ENCODE results near the gene SLK. TPM values are rescaled to one million over a fixed set of nuclear protein-coding genes. Genes with fewer than 3 reads are reported as not detected.
A peak's percentile ranks its signal among the peaks of the same experiment; 100 is the strongest.

Gene SLK
- total RNA-seq, 1 donor from 2014 or later: 49.0 TPM

GRCh38 chr10:103941801-103942200 is 25.1 kb upstream of the SLK start:
- DNase-seq (ENCODE audit: low read depth): no peak

DNA sequence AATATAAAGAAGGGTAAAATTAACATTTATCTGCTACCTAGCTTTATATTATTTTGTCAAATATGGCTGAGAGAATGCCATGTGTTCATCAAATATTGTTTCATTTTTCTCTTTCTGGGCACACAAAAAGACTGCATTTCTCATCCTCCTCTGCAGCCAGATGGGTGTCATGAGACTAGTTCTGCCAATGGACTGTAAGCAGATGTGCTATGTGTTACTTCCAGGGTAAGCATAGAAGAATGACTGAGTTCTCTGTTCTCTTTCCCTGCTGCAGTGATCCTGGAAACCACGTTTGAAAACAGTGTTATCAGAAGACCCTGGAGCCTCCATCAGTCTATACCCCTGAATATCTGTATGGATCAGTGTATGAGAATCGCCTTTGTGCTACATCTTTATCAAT is 24.1 kb upstream of the SLK start:
- DNase-seq (ENCODE audit: low read depth): no peak

DNA sequence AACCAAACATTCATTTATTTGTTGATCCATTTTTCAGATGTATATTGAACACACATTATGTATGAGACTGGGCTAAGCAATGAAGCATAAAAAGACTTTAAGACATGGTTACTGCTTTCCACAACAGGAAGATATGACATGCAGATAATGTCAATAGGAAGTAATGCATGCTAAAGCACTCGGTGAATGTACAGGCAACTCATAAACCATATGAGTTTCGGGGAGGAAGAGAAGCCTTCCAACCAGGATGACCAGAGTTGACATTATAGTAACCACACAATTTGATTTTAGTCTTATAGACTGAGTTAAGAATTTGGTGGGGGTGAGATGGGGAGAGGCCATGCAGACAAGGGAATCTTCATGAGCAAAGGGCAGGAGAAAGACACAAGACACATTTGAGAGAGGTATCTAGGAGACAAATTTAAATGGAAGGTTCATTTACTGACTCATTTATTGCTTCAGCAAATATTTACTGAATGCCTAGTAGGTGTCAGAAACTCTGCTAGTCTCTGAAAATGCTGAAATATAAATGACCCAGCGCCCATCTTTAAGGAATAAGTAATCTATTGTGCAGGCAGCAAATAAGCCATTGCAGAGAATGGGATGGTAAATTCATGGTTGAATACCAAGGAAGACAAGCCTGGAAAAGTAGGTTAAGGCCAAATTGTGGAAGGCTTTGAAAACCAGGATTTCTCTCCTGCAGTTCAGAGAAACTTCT is 19.0 kb upstream of the SLK start:
- no peak for DNase-seq (ENCODE audit: low read depth)

- peak; percentile 15 for DNase-seq (ENCODE audit: low read depth)
Measured at GRCh38 chr10:103949728-103950127, 17.2 kb upstream of the SLK start.

DNA sequence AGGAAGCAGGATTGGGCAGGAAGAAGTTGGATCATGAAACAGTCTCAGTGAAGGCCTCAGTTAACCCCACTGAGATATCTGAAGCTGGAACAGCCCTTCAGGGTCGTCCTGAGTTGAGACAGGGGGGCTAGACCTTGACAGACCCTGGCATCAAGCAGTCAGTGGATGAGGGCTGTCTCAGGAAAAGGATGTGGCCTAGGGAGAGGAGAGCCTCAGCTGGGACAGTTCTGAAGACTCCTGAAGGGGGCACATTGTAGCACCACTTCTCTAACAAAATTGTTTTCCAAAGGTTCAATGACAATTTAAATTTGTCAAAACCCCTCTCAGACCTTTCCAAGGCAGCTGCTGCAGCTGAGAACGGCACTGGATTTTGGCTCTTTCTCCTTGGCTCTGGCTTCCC is 15.8 kb upstream of the SLK start:
- DNase-seq (ENCODE audit: low read depth): no peak

DNA sequence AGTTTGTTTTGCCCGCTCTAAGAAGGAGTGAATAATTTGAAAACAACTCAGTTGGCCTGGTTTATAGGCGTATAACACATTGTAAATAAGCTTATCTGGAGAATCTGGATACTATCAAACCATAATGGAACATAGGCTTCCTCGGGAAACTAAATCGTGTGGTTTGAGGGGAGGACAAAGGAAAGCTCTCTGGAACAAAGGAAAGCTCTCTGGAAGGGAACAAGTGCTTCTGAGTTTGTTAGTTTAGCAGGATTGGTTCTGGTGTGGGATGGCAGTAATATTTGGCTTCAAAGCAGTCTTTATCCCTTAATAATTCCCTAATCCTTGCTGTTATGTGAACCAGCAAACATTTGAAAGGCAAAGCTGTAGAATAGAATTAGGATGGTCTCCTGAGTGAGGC is 15.0 kb upstream of the SLK start:
- no peak for DNase-seq (ENCODE audit: low read depth)

GRCh38 chr10:103954543-103954942 is 12.4 kb upstream of the SLK start:
- no peak for DNase-seq (ENCODE audit: low read depth)

DNA sequence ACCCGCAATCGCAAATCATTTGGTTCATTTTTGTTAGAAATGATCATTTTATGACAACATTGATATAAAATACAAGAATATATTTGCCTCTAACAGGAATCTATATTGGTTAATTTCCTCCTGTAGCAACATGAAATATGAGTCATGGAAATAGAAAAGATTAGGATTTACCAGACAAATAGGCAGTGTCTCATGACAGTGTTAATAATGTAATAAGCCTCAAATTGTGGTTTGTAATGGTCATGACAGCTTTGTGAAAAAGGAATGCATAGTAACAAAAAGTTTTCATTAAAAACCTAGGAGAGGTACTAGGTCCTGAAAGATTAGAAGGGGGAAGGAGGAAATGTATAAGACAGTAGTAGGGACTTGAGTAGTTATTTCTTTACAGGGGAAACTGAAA is 7.9 kb upstream of the SLK start:
- no peak for DNase-seq (ENCODE audit: low read depth)

GRCh38 chr10:103960103-103960502 is 6.8 kb upstream of the SLK start:
- no peak for DNase-seq (ENCODE audit: low read depth)

DNA sequence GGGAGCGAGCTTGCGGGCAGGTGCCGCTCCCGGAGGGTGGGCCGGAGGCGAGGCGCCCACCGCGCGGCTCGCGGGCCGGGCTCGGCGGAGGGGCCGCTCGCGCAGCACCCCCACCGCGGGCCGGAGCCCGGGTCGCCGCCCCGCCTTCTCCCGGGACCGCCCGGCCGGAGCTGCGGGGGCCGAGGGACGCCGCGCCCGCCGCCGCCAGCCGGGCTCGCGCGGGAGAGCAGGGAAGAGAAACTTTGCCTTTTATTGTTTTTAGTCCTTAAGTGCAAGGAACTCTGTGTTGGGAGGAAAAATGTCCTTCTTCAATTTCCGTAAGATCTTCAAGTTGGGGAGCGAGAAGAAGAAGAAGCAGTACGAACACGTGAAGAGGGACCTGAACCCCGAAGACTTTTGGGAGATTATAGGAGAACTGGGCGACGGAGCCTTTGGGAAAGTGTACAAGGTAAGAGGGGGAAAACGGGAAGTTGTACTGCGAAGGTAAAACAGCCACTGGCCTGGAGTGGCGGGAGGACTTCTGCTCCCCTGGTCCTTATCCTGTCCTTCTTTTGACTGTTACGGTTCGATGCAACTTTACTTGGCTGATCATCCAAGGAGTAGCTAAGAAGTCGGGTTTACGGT is 620 bp downstream of the SLK start:
- no peak for DNase-seq (ENCODE audit: low read depth)

DNA sequence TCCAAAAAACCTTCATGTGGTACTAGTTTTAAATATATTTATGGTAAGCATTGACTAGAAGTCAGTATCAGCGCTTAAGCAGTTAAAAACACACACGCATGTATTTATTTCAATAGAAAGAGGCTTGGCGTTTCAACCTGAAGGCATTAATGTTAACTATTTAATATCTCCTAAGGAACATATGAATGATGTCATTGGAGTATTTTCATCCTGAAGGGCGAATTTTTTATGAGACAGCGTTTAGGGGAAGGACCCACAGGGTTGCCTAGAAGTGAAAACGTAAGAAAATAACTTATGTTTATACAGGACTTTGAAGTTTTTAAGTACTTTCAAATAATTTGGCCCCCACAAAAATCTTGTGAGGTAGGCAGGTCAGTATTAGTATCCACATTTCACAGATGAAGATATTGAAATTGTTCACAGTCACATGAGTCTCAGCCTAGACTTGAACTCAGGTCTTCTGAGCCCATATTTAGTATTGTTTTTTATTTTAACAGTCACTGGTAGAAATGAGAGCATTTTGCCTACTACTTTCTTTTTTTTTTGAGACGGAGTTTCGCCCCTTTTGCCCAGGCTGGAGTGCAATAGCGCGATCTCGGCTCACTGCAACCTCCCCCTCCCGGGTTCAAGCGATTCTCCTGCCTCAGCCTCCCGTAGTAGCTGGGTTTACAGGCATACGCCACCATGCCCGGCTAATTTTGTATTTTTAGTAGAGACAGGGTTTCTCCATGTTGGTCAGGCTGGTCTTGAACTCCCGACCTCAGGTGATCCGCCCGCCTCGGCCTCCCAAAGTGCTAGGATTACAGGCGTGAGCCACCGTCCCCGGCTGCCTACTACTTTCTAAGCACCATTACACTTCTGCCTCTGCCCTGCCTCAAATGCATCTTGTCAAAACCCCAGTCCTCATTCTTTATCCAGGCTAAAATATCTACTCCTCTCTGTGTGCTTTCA is 1.8 kb downstream of the SLK start:
- no peak for DNase-seq (ENCODE audit: low read depth)

DNA sequence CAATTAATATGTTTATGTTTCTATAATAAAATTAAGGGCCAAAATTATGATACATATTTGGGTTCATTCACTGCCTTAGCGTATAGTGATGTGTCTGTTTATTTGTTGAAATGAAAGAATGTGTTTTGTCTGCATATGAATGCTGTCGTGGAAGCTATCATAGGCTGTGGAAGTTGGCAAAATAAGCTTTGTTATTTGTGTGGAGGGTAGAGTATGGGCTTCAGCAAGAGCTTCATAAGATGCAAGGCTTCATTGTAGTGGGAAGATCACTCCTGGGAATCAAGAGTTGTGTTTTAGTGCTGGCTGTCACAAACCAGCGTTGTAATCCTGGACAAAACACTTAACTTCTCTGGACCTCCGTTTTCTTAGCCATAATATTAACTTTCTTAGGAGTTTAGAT is 2.5 kb downstream of the SLK start:
- DNase-seq (ENCODE audit: low read depth): no peak

GRCh38 chr10:103969857-103970627 is 3.1 kb downstream of the SLK start:
- DNase-seq (ENCODE audit: low read depth): no peak

GRCh38 chr10:103975169-103975568 is 8.2 kb downstream of the SLK start:
- no peak for DNase-seq (ENCODE audit: low read depth)

- DNase-seq (ENCODE audit: low read depth): no peak
Measured at GRCh38 chr10:103977204-103977603, 10.3 kb downstream of the SLK start.

GRCh38 chr10:103979530-103979929 is 12.6 kb downstream of the SLK start:
- no peak for DNase-seq (ENCODE audit: low read depth)

- no peak for DNase-seq (ENCODE audit: low read depth)
Measured at GRCh38 chr10:103980288-103980906, 13.5 kb downstream of the SLK start.

GRCh38 chr10:103982639-103983038 is 15.7 kb downstream of the SLK start:
- DNase-seq (ENCODE audit: low read depth): no peak

DNA sequence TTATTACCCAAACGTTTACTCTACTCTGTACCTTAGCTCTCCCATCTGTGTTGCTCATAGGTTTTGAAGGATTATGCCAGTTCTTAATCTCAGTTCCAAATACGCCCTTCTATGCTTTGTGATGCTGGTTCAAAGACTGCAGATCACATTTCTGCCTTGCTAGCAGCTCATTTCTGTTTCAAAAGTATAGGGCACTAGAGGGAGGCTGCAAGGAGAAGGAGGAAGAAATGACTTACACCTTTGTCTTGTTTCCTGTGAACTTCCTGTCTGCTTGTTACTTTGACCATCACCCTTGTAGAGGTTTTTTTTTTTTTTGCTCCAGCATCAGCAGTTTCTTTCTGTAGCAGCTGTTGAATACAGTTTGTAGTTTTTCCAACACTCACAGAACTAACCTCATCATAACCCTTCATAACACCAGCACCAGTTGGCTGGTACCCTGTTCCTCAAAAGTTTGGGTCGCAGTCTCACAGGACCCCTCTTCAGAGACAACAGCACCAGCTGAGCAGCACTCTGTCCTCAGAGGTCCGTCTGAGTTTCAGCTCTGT is 16.5 kb downstream of the SLK start:
- no peak for DNase-seq (ENCODE audit: low read depth)

GRCh38 chr10:103985726-103986125 is 18.8 kb downstream of the SLK start:
- no peak for DNase-seq (ENCODE audit: low read depth)

GRCh38 chr10:103986360-103986759 is 19.4 kb downstream of the SLK start:
- DNase-seq (ENCODE audit: low read depth): no peak
